ENCODE results near the gene EYS.

DNA sequence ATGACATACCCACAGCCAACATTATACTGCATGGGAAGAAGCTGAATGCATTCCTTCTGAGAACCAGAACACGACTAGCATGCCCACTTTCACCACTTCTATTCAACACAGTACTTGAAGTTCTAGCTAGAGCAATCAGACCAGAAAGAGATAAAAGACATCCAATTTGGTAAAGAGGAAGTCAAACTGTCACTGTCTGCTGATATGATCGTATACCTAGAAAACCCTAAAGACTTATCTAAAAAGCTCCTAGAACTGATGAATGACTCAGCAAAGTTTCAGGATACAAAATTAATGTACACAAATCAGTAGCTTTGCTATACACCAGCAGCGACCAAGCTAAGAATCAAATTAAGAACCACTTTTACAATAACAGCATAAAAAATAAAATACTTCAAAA is 60.5 kb downstream of the EYS start:
- no peak for TF ChIP-seq POLR2A (IDR thresholded peaks at IDR 0.05)
- TF ChIP-seq, protein P1, sequence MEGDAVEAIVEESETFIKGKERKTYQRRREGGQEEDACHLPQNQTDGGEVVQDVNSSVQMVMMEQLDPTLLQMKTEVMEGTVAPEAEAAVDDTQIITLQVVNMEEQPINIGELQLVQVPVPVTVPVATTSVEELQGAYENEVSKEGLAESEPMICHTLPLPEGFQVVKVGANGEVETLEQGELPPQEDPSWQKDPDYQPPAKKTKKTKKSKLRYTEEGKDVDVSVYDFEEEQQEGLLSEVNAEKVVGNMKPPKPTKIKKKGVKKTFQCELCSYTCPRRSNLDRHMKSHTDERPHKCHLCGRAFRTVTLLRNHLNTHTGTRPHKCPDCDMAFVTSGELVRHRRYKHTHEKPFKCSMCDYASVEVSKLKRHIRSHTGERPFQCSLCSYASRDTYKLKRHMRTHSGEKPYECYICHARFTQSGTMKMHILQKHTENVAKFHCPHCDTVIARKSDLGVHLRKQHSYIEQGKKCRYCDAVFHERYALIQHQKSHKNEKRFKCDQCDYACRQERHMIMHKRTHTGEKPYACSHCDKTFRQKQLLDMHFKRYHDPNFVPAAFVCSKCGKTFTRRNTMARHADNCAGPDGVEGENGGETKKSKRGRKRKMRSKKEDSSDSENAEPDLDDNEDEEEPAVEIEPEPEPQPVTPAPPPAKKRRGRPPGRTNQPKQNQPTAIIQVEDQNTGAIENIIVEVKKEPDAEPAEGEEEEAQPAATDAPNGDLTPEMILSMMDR (IDR thresholded peaks at IDR 0.05), result no peak
- TF ChIP-seq POLR2AphosphoS5 (IDR thresholded peaks at IDR 0.05), result no peak

Data from breast epithelium (tissue), 3 donors.